ENCODE measurements around the gene UPP2.

UPP2 gene

GRCh38 chr2:158113741-158114295 is 12.1 kb downstream of the UPP2 start:
- H3K4me3 ChIP-seq (ENCODE audit: low read depth, low read length) = no peak overlapping the region
- no peak for DNase-seq (ENCODE audit: low read depth)
- TF ChIP-seq, protein P1, sequence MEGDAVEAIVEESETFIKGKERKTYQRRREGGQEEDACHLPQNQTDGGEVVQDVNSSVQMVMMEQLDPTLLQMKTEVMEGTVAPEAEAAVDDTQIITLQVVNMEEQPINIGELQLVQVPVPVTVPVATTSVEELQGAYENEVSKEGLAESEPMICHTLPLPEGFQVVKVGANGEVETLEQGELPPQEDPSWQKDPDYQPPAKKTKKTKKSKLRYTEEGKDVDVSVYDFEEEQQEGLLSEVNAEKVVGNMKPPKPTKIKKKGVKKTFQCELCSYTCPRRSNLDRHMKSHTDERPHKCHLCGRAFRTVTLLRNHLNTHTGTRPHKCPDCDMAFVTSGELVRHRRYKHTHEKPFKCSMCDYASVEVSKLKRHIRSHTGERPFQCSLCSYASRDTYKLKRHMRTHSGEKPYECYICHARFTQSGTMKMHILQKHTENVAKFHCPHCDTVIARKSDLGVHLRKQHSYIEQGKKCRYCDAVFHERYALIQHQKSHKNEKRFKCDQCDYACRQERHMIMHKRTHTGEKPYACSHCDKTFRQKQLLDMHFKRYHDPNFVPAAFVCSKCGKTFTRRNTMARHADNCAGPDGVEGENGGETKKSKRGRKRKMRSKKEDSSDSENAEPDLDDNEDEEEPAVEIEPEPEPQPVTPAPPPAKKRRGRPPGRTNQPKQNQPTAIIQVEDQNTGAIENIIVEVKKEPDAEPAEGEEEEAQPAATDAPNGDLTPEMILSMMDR (IDR thresholded peaks at IDR 0.05; ENCODE audit: low read depth, low read length, missing control alignments) = no peak
- in situ Hi-C loops (cut with HindIII; ENCODE audit: low sequenced_read_pairs) = no loop called here

DNA sequence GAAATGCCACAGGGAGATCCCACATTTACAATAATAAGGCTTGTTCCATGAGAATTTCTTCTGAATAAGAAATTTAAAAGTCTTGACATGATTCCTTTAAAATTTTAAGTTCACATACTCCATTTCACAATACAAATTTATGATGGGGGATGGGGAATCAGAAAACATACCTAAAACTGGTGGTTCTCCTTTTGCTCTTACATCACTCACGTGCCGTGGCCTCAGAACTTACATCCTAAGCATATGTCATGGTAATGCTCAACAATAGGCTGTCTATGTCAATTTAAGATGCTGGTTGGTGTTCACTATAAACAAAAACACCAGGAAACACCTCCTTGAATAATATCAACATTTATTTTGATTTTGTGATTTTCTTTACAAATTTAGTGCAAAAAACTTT is 12.8 kb downstream of the UPP2 start:
- DNase-seq (ENCODE audit: low read depth) = no peak
- in situ Hi-C loops (cut with HindIII; ENCODE audit: low sequenced_read_pairs) = no loop called here
- H3K4me3 ChIP-seq (ENCODE audit: low read depth, low read length) = no peak overlapping the region
- TF ChIP-seq, protein P1 (IDR thresholded peaks at IDR 0.05; ENCODE audit: low read depth, low read length, missing control alignments) = no peak

GRCh38 chr2:158115202-158115767 is 13.6 kb downstream of the UPP2 start:
- DNase-seq (ENCODE audit: low read depth) = no peak
- H3K4me3 ChIP-seq (ENCODE audit: low read depth, low read length) = no peak overlapping the region
- in situ Hi-C loops (cut with HindIII; ENCODE audit: low sequenced_read_pairs) = no loop called here
- TF ChIP-seq, protein P1 (IDR thresholded peaks at IDR 0.05; ENCODE audit: low read depth, low read length, missing control alignments) = no peak

DNA sequence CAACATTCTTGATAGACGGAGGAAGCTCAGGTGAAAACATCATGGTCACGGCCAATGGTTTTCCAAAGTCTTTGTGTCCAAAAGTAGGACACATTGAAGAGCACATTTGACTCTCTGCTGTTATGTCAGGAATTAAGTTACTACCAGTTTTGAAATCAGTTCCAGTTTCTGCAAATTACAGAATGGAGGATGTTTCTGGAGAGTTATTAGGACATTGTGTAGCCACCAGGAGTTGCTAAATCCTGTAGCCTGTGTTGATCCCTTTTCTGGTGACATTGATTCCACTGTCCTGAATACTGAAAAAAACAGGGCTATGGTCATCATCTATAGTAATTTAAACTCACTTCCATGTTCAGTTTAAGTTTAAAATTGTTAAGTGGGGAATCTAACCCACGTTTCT is 15.3 kb downstream of the UPP2 start:
- TF ChIP-seq, protein P1 (IDR thresholded peaks at IDR 0.05; ENCODE audit: low read depth, low read length, missing control alignments) = no peak
- DNase-seq (ENCODE audit: low read depth) = no peak
- in situ Hi-C loops (cut with HindIII; ENCODE audit: low sequenced_read_pairs) = no loop called here
- no peak overlapping the region for H3K4me3 ChIP-seq (ENCODE audit: low read depth, low read length)

- no peak for DNase-seq (ENCODE audit: low read depth)
- TF ChIP-seq, protein P1 (IDR thresholded peaks at IDR 0.05; ENCODE audit: low read depth, low read length, missing control alignments) = no peak
- in situ Hi-C loops (cut with HindIII; ENCODE audit: low sequenced_read_pairs) = loop anchor here (5.0 kb wide), 1 partner anchor 57 kb away; no protein-coding TSS in a partner anchor
- H3K4me3 ChIP-seq (ENCODE audit: low read depth, low read length) = no peak overlapping the region
Measured at GRCh38 chr2:158120102-158120501, 18.4 kb downstream of the UPP2 start.

GRCh38 chr2:158120664-158121641 is 19.3 kb downstream of the UPP2 start:
- in situ Hi-C loops (cut with HindIII; ENCODE audit: low sequenced_read_pairs) = loop anchor here (5.0 kb wide), 1 partner anchor 56 kb away; no protein-coding TSS in a partner anchor
- TF ChIP-seq, protein P1 (IDR thresholded peaks at IDR 0.05; ENCODE audit: low read depth, low read length, missing control alignments) = no peak
- H3K4me3 ChIP-seq (ENCODE audit: low read depth, low read length) = no peak overlapping the region
- DNase-seq (ENCODE audit: low read depth) = no peak

All from astrocyte of the cerebellum (primary cell).